Amygdala (tissue), 56 donors: Measurements from ENCODE around the gene GALNT18.

ENCODE experiments used
- DNase-seq, 56 donors: peaks; one replicate each; lab custom pipeline; 2025; lab: John Stamatoyannopoulos, UW

GALNT18 gene

DNA sequence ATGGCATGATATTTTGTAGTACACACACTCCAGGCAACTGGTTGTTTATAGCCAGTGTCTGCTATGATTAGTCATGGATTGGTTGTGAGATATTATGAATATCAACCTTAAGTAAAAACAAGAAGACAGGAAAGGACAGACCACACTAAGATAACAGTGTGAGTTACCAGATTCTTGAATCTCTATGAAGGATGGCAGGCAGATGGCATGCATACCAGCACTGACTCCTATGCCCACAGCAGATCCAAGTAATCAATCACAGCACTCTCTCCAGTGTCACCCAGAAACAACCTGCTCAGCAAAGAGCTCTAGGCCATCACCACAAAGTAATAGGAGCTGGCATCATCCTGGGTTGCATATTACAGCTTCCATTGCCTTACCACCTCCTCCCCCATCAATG, 116.6 kb downstream of the GALNT18 start:
- no peak for DNase-seq

DNA sequence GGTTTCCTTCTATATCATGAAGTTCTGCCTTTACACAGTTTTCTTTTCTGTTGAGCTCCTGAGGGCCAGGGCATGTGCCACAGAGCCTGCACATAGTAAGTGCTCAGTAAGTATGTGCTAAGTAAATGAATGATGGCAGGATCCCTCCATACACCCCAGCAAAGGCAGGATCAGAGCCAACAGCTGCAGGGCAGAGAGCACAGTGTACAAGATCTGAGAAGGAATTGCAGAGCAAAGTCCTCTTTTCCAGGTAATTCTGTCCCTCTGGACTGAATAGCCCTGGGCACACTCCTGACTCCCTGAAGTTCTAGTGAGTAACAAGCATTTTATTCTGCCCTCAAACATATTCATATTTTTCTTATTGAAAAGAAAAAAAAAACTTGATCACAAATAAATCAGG, 117.7 kb downstream of the GALNT18 start:
- no peak for DNase-seq

- no peak for DNase-seq
Measured at GRCh38 chr11:11502263-11502861, 119.4 kb downstream of the GALNT18 start.

- DNase-seq = no peak
Measured at GRCh38 chr11:11501546-11502262, 120.1 kb downstream of the GALNT18 start.

GRCh38 chr11:11500744-11501487, 120.9 kb downstream of the GALNT18 start:
- DNase-seq = no peak

DNA sequence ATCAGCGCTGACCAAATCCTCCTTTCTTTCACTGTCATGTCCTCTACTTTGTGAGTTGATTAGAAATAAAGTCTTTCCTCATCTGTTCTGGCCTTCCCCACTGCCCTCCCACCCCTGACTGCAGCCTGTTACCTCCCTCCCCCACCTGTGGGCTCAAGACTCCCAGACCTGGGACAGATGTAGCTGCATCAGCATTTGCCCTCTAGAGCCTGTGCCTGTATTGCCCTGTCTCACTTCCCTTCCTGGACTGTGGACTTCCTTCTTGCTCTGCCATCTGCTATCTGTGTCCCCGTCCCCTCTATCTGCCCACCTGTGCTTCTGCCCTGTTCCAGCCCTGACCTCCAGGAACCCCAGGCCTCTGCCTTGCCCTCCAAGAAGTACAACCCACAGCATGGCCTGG, 122.5 kb downstream of the GALNT18 start:
- no peak for DNase-seq

GRCh38 chr11:11498195-11498594, 123.6 kb downstream of the GALNT18 start:
- peak in 16 of 56 donors; percentile 8 to 70 (median 26) for DNase-seq

GRCh38 chr11:11496879-11497278, 124.9 kb downstream of the GALNT18 start:
- DNase-seq = no peak

DNA sequence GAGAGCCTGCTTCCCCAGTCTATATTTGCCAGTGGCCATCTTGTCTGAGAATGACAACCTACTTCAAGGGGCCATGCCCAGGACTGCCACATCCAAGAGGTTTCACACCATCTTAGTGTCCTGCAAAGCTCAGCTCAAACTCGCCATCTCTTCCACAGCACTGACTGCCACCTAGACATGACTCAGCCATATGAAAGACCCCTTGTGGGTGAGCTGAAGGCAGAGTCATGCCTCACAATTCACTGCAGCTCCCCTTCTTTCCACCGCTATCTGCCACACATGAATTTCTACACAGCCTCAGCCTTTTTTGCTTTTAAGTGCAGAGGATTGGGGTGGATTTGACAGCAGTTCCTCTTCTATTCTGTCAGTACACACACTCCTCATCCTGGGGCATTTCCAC, 127.5 kb downstream of the GALNT18 start:
- DNase-seq = no peak

DNA sequence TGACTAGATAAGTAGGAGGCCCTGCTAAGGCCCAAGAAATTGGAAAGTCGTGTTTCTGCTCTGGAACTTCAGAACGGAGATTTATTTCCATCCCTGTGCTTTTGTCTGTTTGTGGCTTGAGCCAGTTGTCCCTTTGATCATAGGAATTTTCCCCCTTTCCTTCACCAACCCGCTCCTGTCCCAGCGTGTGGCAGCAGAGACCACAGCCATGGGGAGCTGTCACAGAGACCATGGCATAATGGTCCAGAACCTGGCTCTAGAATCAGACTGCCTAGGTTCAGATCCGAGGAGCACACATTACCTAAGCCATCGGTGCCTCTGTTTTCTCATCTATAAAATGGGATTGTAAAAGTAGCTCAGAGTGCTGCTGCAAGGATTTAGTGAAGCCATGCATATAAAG, 128.1 kb downstream of the GALNT18 start:
- no peak for DNase-seq

GRCh38 chr11:11491589-11491988, 130.2 kb downstream of the GALNT18 start:
- no peak for DNase-seq

- no peak for DNase-seq
Measured at GRCh38 chr11:11491014-11491413, 130.8 kb downstream of the GALNT18 start.

DNA sequence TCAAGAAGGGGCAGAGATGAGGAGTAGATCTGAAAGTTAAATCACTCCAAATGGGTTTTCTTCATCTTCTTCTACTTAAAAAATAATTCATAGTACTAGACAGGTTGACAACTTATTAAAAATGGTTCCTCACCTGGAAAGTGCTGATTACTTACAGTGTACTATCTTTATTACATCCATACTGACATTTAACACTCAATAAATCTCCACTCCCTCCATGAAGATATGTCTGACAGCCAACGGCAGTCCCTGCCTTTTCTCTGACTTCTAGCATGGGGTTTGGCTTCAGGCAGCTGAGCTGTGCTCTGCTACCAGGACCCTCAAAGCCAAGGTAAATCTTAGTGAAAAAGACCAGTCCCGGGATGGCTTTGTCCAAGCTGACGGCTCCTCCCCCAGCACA, 135.4 kb downstream of the GALNT18 start:
- DNase-seq = no peak

GRCh38 chr11:11486002-11486401, 135.8 kb downstream of the GALNT18 start:
- no peak for DNase-seq

DNA sequence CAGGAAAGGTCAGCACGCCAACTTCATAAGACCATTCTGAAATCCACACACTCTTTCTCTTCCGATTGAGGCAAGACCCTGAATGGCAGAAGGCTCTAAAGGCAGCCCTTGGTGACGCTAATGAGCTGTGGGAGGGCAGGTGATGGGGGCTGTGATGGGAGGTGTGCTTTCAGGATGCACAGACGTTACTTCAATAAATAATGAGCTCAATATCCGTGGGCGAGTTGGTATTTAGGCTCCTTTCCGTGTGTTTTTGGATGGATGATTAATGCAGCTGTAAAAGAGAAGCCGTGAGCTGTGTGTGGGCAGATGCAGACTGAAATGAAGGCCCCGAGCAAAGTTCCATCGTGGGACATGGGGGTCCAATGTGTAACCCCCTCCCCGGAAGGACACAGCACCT, 138.2 kb downstream of the GALNT18 start:
- DNase-seq = peak in 2 of 56 donors; percentile 15 to 29

- no peak for DNase-seq
Measured at GRCh38 chr11:11482730-11483129, 139.1 kb downstream of the GALNT18 start.

GRCh38 chr11:11481371-11481770, 140.4 kb downstream of the GALNT18 start:
- no peak for DNase-seq

DNA sequence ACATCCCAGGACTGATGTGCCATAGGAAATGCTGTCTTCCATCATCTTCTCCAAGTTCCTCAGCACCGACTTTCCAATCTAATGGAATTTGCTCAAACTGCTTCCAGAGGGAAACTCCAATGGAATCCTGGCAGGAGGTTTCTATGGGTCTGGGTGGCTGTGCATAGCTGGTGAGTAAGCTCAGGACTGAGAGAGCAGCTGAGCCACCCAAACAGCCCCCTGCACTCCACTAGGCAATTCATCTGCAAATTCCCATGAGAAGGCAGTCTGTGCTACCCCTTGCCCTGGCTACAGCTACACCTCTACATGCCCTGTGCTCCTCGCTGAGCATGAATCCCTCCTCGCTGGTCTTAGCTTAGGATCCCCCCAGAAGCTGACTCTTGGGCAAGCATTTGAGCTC, 140.8 kb downstream of the GALNT18 start:
- no peak for DNase-seq

DNA sequence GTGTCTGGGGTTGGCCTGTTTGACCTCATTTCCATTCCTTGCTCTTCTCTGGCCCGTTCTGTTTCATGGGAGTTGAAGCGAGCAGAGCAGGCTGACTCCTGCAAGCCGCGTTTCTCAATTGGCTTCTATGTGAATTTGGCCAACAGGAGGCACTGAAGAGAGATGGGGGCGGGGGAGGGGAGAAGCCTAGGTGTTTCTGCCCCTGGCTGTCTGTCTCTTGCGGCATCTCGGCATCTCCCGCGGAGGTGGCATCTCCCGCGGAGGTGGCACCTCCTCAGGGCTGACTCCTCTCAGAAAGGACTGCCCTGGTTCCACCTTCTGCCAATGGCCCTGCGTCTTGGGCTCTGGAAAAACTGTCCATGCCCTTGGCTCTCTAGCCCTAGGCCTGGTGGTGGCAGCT, 143.1 kb downstream of the GALNT18 start:
- DNase-seq = no peak

- DNase-seq = no peak
Measured at GRCh38 chr11:11477695-11478420, 143.9 kb downstream of the GALNT18 start.
